ENCODE data around the gene EEF1A2.

EEF1A2 gene

GRCh38 chr20:63539092-63539430 lies 40.2 kb upstream of the EEF1A2 start:
- Histone ChIP-seq H3K4me1 (ENCODE audit: control insufficient read depth in 1 of 2, insufficient read depth in 1 of 2, low read depth in 1 of 2, low read length in 1 of 2) (peaks cover 17 to 26% of the 10 kb centered on the region in 2 experiments), H3K27me3 (peaks cover 48% of the 10 kb centered on the region)

GRCh38 chr20:63538204-63539091 lies 39.6 kb upstream of the EEF1A2 start:
- Histone ChIP-seq H3K4me3 (ENCODE audit: low read depth in 1 of 2, low read length in 1 of 2) (peak overlapping the region; percentile 58 to 68), H3K9me3 (no peaks in the 10 kb centered on the region), H3K27ac (peak overlapping the region; percentile 79), H3K4me1 (ENCODE audit: control insufficient read depth in 1 of 2, insufficient read depth in 1 of 2, low read depth in 1 of 2, low read length in 1 of 2) (peaks cover 17 to 26% of the 10 kb centered on the region in 2 experiments), H3K27me3 (peaks cover 51% of the 10 kb centered on the region), H3K36me3 (no peaks in the 10 kb centered on the region)
- no peak for TF ChIP-seq CTCF (IDR thresholded peaks at IDR 0.05)

More at GRCh38 chr20:63539092-63539430, 40.2 kb upstream of the EEF1A2 start:
- TF ChIP-seq CTCF (IDR thresholded peaks at IDR 0.05): no peak
- H3K27ac ChIP-seq: no peak overlapping the region
- no peaks in the 10 kb centered on the region for H3K36me3 ChIP-seq
- H3K9me3 ChIP-seq: no peaks in the 10 kb centered on the region
- no peak overlapping the region for H3K4me3 ChIP-seq (ENCODE audit: low read depth in 1 of 2, low read length in 1 of 2)

GRCh38 chr20:63537525-63538203 lies 38.8 kb upstream of the EEF1A2 start:
- Histone ChIP-seq H3K4me3 (ENCODE audit: low read depth in 1 of 2, low read length in 1 of 2) (peak overlapping the region; percentile 58 to 68), H3K27me3 (peaks cover 45% of the 10 kb centered on the region), H3K9me3 (no peaks in the 10 kb centered on the region), H3K36me3 (no peaks in the 10 kb centered on the region), H3K4me1 (ENCODE audit: control insufficient read depth in 1 of 2, insufficient read depth in 1 of 2, low read depth in 1 of 2, low read length in 1 of 2) (peaks cover 17 to 26% of the 10 kb centered on the region in 2 experiments), H3K27ac (peak overlapping the region; percentile 79)
- TF ChIP-seq CTCF (IDR thresholded peaks at IDR 0.05): peak; percentile 97

- no peaks in the 10 kb centered on the region for H3K9me3 ChIP-seq
- peak within 1 kb of the TSS; percentile 79 for H3K27ac ChIP-seq
- peaks cover 17 to 26% of the 10 kb centered on the region in 2 experiments for H3K4me1 ChIP-seq (ENCODE audit: control insufficient read depth in 1 of 2, insufficient read depth in 1 of 2, low read depth in 1 of 2, low read length in 1 of 2)
- TF ChIP-seq CTCF (IDR thresholded peaks at IDR 0.05): no peak
- no peaks in the 10 kb centered on the region for H3K36me3 ChIP-seq
- H3K27me3 ChIP-seq: peaks cover 44% of the 10 kb centered on the region
- peak within 1 kb of the TSS; percentile 58 to 68 for H3K4me3 ChIP-seq (ENCODE audit: low read depth in 1 of 2, low read length in 1 of 2)
These were observed 38.2 kb upstream of the EEF1A2 start, which contains the start of gene PTK6 for GRCh38 chr20:63536997-63537524. PTK6 (minus strand) TSS chr20:63537376; CDS start chr20:63537314, 62 bp downstream.

- H3K9me3 ChIP-seq: no peaks in the 10 kb centered on the region
- no peak overlapping the region for H3K4me3 ChIP-seq (ENCODE audit: low read depth in 1 of 2, low read length in 1 of 2)
- no peak overlapping the region for H3K27ac ChIP-seq
- no peaks in the 10 kb centered on the region for H3K36me3 ChIP-seq
- peaks cover 44% of the 10 kb centered on the region for H3K27me3 ChIP-seq
- TF ChIP-seq CTCF (IDR thresholded peaks at IDR 0.05): no peak
- peaks cover 17 to 26% of the 10 kb centered on the region in 2 experiments for H3K4me1 ChIP-seq (ENCODE audit: control insufficient read depth in 1 of 2, insufficient read depth in 1 of 2, low read depth in 1 of 2, low read length in 1 of 2)
These were observed 37.5 kb upstream of the EEF1A2 start for GRCh38 chr20:63536241-63536977.
